HepG2 (cell line): ENCODE data around the gene SLC7A10. TPM values are rescaled to one million over a fixed set of nuclear protein-coding genes. Genes with fewer than 3 reads are reported as not detected.
A peak's percentile ranks its signal among the peaks of the same experiment; 100 is the strongest.

ENCODE experiments used
- AGO1 ChIP-seq: fragments of 200-400 bp; formaldehyde crosslinking; IDR thresholded peaks from 2 replicates; pipeline ENCODE4 v1.6.1; 2017; ENCODE audit warnings: mild to moderate bottlenecking, low read depth, low read length, moderate library complexity; ENCODE audit not compliant: poor library complexity, severe bottlenecking
- CTCF ChIP-seq: sonication (generic); formaldehyde crosslinking; IDR thresholded peaks from 2 replicates; pipeline ENCODE4 v1.5.0; 2020; ENCODE audit warnings: mild to moderate bottlenecking, missing genetic modification reagents, moderate library complexity
- FOSL2 ChIP-seq: sonication (generic); formaldehyde crosslinking; IDR thresholded peaks from 2 replicates; pipeline ENCODE4 v1.4.0; 2020; ENCODE audit warnings: missing genetic modification reagents
- NFIC ChIP-seq: IDR thresholded peaks from 2 replicates; pipeline ENCODE4 v1.6.1; 2012; ENCODE audit warnings: mild to moderate bottlenecking, low read length, inconsistent platforms
- NKX3-1 ChIP-seq: sonication (generic); formaldehyde crosslinking; IDR thresholded peaks from 2 replicates; pipeline ENCODE4 v1.5.0; 2020; ENCODE audit warnings: missing genetic modification reagents
- RBM39 ChIP-seq: fragments of 200-400 bp; formaldehyde crosslinking; IDR thresholded peaks from one replicate; pipeline ENCODE4 v1.6.1; 2018; ENCODE audit warnings: antibody characterized with exemption, mild to moderate bottlenecking, low read depth, low read length; ENCODE audit not compliant: poor library complexity, severe bottlenecking
- TCF12 ChIP-seq, 2 experiments: fragments of 450-650 bp in 1 of 2; sonication (generic) in 1 of 2; formaldehyde crosslinking in 1 of 2; IDR thresholded peaks; 2 replicates each; pipeline versions ENCODE4 v1.6.1 to v1.8.0; 2017 to 2022; ENCODE audit warnings: antibody characterized with exemption in 1 of 2, mild to moderate bottlenecking in 1 of 2, missing genetic modification reagents in 1 of 2, moderate library complexity in 1 of 2
- ZNF138 ChIP-seq: sonication (generic); formaldehyde crosslinking; IDR thresholded peaks from 2 replicates; pipeline ENCODE4 v1.5.0; 2020; ENCODE audit warnings: mild to moderate bottlenecking, low read depth, missing genetic modification reagents
- ZNF17 ChIP-seq: sonication (generic); formaldehyde crosslinking; IDR thresholded peaks from 2 replicates; pipeline ENCODE4 v1.5.0; 2020; ENCODE audit warnings: mild to moderate bottlenecking, missing genetic modification reagents
- ZNF251 ChIP-seq: sonication (generic); formaldehyde crosslinking; IDR thresholded peaks from 2 replicates; pipeline ENCODE4 v1.9.0; 2021; ENCODE audit warnings: mild to moderate bottlenecking, missing genetic modification reagents
- polyA plus RNA-seq, 8 experiments: library from polyadenylated mRNA; depleted of rRNA in 3 of 8; stranded (reverse) in 7 of 8; unstranded in 1 of 8; fragments of >200 nt; fragmentation: Illumina TruSeq in 4 of 8; extraction: Trizol in 4 of 8; gene quantifications; 2 replicates each; pipeline versions ENCODE4 v1.2.1 to v1.2.3, GENCODE V29; 2011 to 2016; ENCODE audit warnings: low read depth in 4 of 8, missing spikeins in 1 of 8, mixed read lengths in 1 of 8; ENCODE audit not compliant: insufficient read depth in 1 of 8
- total RNA-seq, 5 experiments: library from RNA; depleted of rRNA; stranded (reverse); fragments of >200 nt; fragmentation: Illumina TruSeq; extraction: Trizol; gene quantifications; 2 replicates each; pipeline ENCODE4 v1.2.3, GENCODE V29; 2016; ENCODE audit warnings: low read depth in 1 of 5
- TF ChIP-seq, protein P1 (sequence below): sonication (generic); formaldehyde crosslinking; IDR thresholded peaks from 2 replicates; pipeline ENCODE4 v1.8.1; 2023; ENCODE audit warnings: missing genetic modification reagents, inconsistent platforms, borderline replicate concordance
- TF ChIP-seq, protein P2 (sequence below): sonication (generic); formaldehyde crosslinking; IDR thresholded peaks from 2 replicates; pipeline ENCODE4 v1.4.0; 2020; ENCODE audit warnings: mild to moderate bottlenecking, missing genetic modification reagents, borderline replicate concordance
- TF ChIP-seq, protein P3 (sequence below): sonication (generic); formaldehyde crosslinking; IDR thresholded peaks from 2 replicates; pipeline ENCODE4 v1.4.0; 2020; ENCODE audit warnings: missing genetic modification reagents, borderline replicate concordance
- TF ChIP-seq, protein P4 (sequence below): sonication (generic); formaldehyde crosslinking; IDR thresholded peaks from 2 replicates; pipeline ENCODE4 v1.8.1; 2023; ENCODE audit warnings: mild to moderate bottlenecking, inconsistent platforms, moderate library complexity, missing genetic modification reagents, borderline replicate concordance
- TF ChIP-seq, protein P5 (sequence below): sonication (generic); formaldehyde crosslinking; IDR thresholded peaks from 2 replicates; pipeline ENCODE4 v1.4.0; 2020; ENCODE audit warnings: missing genetic modification reagents
- TF ChIP-seq, protein P6 (sequence below): sonication (generic); formaldehyde crosslinking; conservative IDR thresholded peaks from 2 replicates; pipeline ENCODE4 v1.8.0; 2022; ENCODE audit warnings: missing genetic modification reagents

Gene SLC7A10
- total and polyA plus RNA-seq, 2 of the 13 experiments (the other 11 are each of a cell fraction or from before 2014, with no cell fraction given), result 1.1 to 2.2 TPM

DNA sequence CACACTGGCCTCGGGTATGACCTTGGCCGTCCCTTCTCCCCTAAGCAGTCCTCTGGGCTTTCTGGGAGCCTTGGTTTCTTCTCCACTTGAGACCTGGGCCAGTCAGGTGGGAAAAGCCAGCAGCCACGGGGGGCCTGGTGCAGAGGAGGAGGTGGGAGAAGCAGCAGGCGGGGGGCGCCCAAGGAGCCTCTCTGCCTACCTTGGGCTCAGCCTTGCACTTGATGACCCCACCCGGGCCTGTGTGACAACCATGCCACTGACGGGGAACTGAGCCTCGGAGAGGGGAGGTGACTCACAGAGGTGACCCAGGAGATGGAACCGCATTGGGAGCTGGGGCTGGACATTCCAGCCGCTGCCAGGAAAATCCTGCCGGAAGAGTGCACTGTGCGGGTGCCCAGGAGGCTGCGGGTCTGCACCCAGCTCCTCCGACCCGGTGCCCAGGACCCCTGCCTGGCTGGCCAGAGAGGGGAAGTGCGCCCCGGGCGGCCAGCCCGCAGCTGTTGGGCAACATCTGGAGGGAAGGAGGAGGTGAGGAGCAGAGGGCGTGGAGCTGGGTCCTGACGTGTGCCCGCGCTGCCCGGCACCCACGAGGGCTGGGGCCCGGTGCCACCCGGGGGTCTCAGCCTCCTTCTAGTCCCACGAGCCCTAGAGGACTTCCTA lies 23.4 kb upstream of the SLC7A10 start (continued):
- no peak for TF ChIP-seq NKX3-1 (CRISPR knock-in tag)
- 0 out of 2 replicates have a peak, but pooled peaks have one; percentile 21 for TF ChIP-seq ZNF138 (CRISPR knock-in tag)
- TF ChIP-seq NFIC, result no peak
- no peak for TF ChIP-seq TCF12 (IDR thresholded peaks at IDR 0.05)
- peak; percentile 62; the same call in 1 of the 2 replicates for TF ChIP-seq TCF12 (CRISPR knock-in tag; IDR thresholded peaks at IDR 0.05)
- TF ChIP-seq AGO1, result peak; percentile 31
- TF ChIP-seq, protein P1, sequence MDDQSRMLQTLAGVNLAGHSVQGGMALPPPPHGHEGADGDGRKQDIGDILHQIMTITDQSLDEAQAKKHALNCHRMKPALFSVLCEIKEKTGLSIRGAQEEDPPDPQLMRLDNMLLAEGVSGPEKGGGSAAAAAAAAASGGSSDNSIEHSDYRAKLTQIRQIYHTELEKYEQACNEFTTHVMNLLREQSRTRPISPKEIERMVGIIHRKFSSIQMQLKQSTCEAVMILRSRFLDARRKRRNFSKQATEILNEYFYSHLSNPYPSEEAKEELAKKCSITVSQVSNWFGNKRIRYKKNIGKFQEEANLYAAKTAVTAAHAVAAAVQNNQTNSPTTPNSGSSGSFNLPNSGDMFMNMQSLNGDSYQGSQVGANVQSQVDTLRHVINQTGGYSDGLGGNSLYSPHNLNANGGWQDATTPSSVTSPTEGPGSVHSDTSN (CRISPR knock-in tag), result no peak
- TF ChIP-seq, protein P2, sequence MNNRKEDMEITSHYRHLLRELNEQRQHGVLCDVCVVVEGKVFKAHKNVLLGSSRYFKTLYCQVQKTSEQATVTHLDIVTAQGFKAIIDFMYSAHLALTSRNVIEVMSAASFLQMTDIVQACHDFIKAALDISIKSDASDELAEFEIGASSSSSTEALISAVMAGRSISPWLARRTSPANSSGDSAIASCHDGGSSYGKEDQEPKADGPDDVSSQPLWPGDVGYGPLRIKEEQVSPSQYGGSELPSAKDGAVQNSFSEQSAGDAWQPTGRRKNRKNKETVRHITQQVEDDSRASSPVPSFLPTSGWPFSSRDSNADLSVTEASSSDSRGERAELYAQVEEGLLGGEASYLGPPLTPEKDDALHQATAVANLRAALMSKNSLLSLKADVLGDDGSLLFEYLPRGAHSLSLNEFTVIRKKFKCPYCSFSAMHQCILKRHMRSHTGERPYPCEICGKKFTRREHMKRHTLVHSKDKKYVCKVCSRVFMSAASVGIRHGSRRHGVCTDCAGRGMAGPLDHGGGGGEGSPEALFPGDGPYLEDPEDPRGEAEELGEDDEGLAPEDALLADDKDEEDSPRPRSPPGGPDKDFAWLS (CRISPR knock-in tag), result no peak
- TF ChIP-seq, protein P3, sequence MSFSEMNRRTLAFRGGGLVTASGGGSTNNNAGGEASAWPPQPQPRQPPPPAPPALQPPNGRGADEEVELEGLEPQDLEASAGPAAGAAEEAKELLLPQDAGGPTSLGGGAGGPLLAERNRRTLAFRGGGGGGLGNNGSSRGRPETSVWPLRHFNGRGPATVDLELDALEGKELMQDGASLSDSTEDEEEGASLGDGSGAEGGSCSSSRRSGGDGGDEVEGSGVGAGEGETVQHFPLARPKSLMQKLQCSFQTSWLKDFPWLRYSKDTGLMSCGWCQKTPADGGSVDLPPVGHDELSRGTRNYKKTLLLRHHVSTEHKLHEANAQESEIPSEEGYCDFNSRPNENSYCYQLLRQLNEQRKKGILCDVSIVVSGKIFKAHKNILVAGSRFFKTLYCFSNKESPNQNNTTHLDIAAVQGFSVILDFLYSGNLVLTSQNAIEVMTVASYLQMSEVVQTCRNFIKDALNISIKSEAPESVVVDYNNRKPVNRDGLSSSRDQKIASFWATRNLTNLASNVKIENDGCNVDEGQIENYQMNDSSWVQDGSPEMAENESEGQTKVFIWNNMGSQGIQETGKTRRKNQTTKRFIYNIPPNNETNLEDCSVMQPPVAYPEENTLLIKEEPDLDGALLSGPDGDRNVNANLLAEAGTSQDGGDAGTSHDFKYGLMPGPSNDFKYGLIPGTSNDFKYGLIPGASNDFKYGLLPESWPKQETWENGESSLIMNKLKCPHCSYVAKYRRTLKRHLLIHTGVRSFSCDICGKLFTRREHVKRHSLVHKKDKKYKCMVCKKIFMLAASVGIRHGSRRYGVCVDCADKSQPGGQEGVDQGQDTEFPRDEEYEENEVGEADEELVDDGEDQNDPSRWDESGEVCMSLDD (CRISPR knock-in tag), result no peak
- TF ChIP-seq FOSL2 (CRISPR knock-in tag), result peak; percentile 76
- TF ChIP-seq ZNF17 (CRISPR knock-in tag), result no peak
- TF ChIP-seq, protein P4, sequence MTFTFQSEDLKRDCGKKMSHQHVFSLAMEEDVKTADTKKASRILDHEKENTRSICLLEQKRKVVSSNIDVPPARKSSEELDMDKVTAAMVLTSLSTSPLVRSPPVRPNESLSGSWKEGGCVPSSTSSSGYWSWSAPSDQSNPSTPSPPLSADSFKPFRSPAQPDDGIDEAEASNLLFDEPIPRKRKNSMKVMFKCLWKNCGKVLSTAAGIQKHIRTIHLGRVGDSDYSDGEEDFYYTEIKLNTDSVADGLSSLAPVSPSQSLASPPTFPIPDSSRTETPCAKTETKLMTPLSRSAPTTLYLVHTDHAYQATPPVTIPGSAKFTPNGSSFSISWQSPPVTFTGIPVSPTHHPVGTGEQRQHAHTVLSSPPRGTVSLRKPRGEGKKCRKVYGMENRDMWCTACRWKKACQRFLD (CRISPR knock-in tag), result no peak
- TF ChIP-seq, protein P5, sequence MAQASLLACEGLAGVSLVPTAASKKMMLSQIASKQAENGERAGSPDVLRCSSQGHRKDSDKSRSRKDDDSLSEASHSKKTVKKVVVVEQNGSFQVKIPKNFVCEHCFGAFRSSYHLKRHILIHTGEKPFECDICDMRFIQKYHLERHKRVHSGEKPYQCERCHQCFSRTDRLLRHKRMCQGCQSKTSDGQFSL (CRISPR knock-in tag), result peak; percentile 43; the same call in 1 of the 2 replicates
- TF ChIP-seq RBM39, result peak; percentile 60
- peak; percentile 69 for TF ChIP-seq CTCF (CRISPR knock-in tag)
- TF ChIP-seq ZNF251 (CRISPR knock-in tag), result no peak
- TF ChIP-seq, protein P6, sequence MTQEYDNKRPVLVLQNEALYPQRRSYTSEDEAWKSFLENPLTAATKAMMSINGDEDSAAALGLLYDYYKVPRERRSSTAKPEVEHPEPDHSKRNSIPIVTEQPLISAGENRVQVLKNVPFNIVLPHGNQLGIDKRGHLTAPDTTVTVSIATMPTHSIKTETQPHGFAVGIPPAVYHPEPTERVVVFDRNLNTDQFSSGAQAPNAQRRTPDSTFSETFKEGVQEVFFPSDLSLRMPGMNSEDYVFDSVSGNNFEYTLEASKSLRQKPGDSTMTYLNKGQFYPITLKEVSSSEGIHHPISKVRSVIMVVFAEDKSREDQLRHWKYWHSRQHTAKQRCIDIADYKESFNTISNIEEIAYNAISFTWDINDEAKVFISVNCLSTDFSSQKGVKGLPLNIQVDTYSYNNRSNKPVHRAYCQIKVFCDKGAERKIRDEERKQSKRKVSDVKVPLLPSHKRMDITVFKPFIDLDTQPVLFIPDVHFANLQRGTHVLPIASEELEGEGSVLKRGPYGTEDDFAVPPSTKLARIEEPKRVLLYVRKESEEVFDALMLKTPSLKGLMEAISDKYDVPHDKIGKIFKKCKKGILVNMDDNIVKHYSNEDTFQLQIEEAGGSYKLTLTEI (CRISPR knock-in tag), result no peak
